Prostate gland (tissue), 2 donors: ENCODE results near the gene UBTD2. TPM values are rescaled to one million over a fixed set of nuclear protein-coding genes. Genes with fewer than 3 reads are reported as not detected.
A peak's percentile ranks its signal among the peaks of the same experiment; 100 is the strongest.

Experiments
- DNase-seq: peaks from one replicate; pipeline ENCODE4 v3.0.0-alpha.2; 2019; ENCODE audit warnings: low spot score
- H3K27ac ChIP-seq, 2 donors: fragments of 200-600 bp; sonication (generic); 2 replicates each; pipeline ENCODE4 v1.5.1; 2017 to 2019
- H3K27me3 ChIP-seq: fragments of 200-600 bp; sonication (generic); replicated peaks from 2 replicates; pipeline ENCODE4 v1.5.1; 2019; ENCODE audit not compliant: insufficient read depth
- H3K36me3 ChIP-seq, 2 donors: fragments of 200-600 bp; sonication (generic); 1 replicate in 1 of 2; 2 replicates in 1 of 2; pipeline versions ENCODE4 v1.5.1 to v1.8.1; 2017 to 2019
- H3K4me1 ChIP-seq: fragments of 200-600 bp; sonication (generic); replicated peaks from 2 replicates; pipeline ENCODE4 v1.5.1; 2019
- H3K4me3 ChIP-seq, 2 donors: fragments of 200-600 bp; sonication (generic); 2 replicates each; pipeline ENCODE4 v1.5.1; 2017 to 2019
- H3K9me3 ChIP-seq: fragments of 200-600 bp; sonication (generic); 2 replicates; pipeline ENCODE4 v1.5.1; 2017
- CTCF ChIP-seq, 4 experiments: fragments of 200-600 bp in 2 of 4; fragments of 450-650 bp in 2 of 4; sonication (generic) in 2 of 4; IDR thresholded peaks; 1 replicate in 3 of 4; 2 replicates in 1 of 4; pipeline ENCODE4 v1.5.1; 2016 to 2019; ENCODE audit warnings: antibody characterized with exemption in 4 of 4, mild to moderate bottlenecking in 2 of 4, moderate library complexity in 2 of 4
- POLR2A ChIP-seq: fragments of 450-650 bp; IDR thresholded peaks from one replicate; pipeline ENCODE4 v1.6.1; 2016; ENCODE audit warnings: antibody characterized with exemption, mild to moderate bottlenecking
- POLR2AphosphoS5 ChIP-seq: sonication (generic); formaldehyde crosslinking; IDR thresholded peaks from one replicate; pipeline ENCODE4 v1.6.1; 2017; ENCODE audit warnings: antibody characterized with exemption
- WGBS: methylation state at CpG from one replicate; pipeline ENCODE4 v1.1.5; 2018; 5-methylcytosine and 5-hydroxymethylcytosine counted together
- intact Hi-C: fragments of 100-400 bp; cut with DNase I; formaldehyde crosslinking; loops from one replicate; pipeline ENCODE4 v1.14.2; 2022
- total RNA-seq, 2 donors: library from RNA; depleted of rRNA; stranded (reverse); fragments of >200 nt; gene quantifications; one replicate each; pipeline ENCODE4 v1.1.0, GENCODE V29; 2016

UBTD2 gene
- total RNA-seq, 2 donors from 2014 or later, result 14.3 to 28.2 TPM

GRCh38 chr5:172243302-172243701, 40.3 kb downstream of the UBTD2 start:
- H3K4me3 ChIP-seq, result no peak overlapping the region
- intact Hi-C loops, result no loop called here
- no peaks in the 10 kb centered on the region for H3K4me1 ChIP-seq
- no peaks in the 10 kb centered on the region for H3K36me3 ChIP-seq
- no peaks in the 10 kb centered on the region for H3K27me3 ChIP-seq
- no peak overlapping the region for H3K27ac ChIP-seq
- TF ChIP-seq CTCF (IDR thresholded peaks at IDR 0.05) (no peak), POLR2AphosphoS5 (no peak), POLR2A (no peak)
- no peaks in the 10 kb centered on the region for H3K9me3 ChIP-seq
- WGBS, result 95% methylated on average over 3 of the region's 3 CpGs
- DNase-seq, result no peak

- Histone ChIP-seq H3K9me3 (no peaks in the 10 kb centered on the region), H3K27me3 (no peaks in the 10 kb centered on the region), H3K27ac (no peak overlapping the region), H3K36me3 (no peaks in the 10 kb centered on the region), H3K4me1 (no peaks in the 10 kb centered on the region), H3K4me3 (no peak overlapping the region)
- WGBS, result 40% methylated on average over 1 of the region's 1 CpG
- no peak for DNase-seq
- TF ChIP-seq POLR2AphosphoS5 (no peak), POLR2A (no peak), CTCF (IDR thresholded peaks at IDR 0.05) (no peak)
- intact Hi-C loops, result no loop called here
Observed at GRCh38 chr5:172238334-172238733, 45.2 kb downstream of the UBTD2 start.

- Histone ChIP-seq H3K4me3 (no peak overlapping the region), H3K27ac (no peak overlapping the region), H3K4me1 (no peaks in the 10 kb centered on the region), H3K9me3 (no peaks in the 10 kb centered on the region), H3K36me3 (no peaks in the 10 kb centered on the region), H3K27me3 (no peaks in the 10 kb centered on the region)
- intact Hi-C loops, result no loop called here
- no peak for TF ChIP-seq POLR2A
- no peak for TF ChIP-seq POLR2AphosphoS5
- TF ChIP-seq CTCF (IDR thresholded peaks at IDR 0.05), result no peak
- WGBS, result 70% methylated on average over 3 of the region's 3 CpGs
- DNase-seq, result no peak
Observed at GRCh38 chr5:172235827-172236736, 47.5 kb downstream of the UBTD2 start.

GRCh38 chr5:172235132-172235780, 48.3 kb downstream of the UBTD2 start:
- Histone ChIP-seq H3K9me3 (no peaks in the 10 kb centered on the region), H3K27ac (peak overlapping the region in 1 of 2 donors; percentile 13), H3K4me3 (no peak overlapping the region), H3K27me3 (no peaks in the 10 kb centered on the region), H3K4me1 (no peaks in the 10 kb centered on the region), H3K36me3 (no peaks in the 10 kb centered on the region)
- intact Hi-C loops, result no loop called here
- TF ChIP-seq CTCF (IDR thresholded peaks at IDR 0.05) (no peak), POLR2A (no peak), POLR2AphosphoS5 (no peak)
- DNase-seq, result no peak
- 13% methylated on average over 4 of the region's 4 CpGs for WGBS
